Gastrocnemius medialis (tissue), 4 donors: ENCODE measurements around the gene NADSYN1.

ENCODE experiments used
- CTCF ChIP-seq, 5 experiments: fragments of 450-650 bp in 3 of 5; fragments of 200-600 bp in 2 of 5; sonication (generic) in 2 of 5; IDR thresholded peaks in 4 of 5; conservative IDR thresholded peaks in 1 of 5; 1 replicate in 4 of 5; 2 replicates in 1 of 5; pipeline ENCODE4 v1.5.1; 2016 to 2019; ENCODE audit warnings: antibody characterized with exemption in 5 of 5, mild to moderate bottlenecking in 3 of 5, moderate library complexity in 3 of 5
- POLR2A ChIP-seq, 2 donors: fragments of 450-650 bp; IDR thresholded peaks; one replicate each; pipeline ENCODE4 v1.6.1; 2017; ENCODE audit warnings: antibody characterized with exemption in 2 of 2, mild to moderate bottlenecking in 2 of 2, moderate library complexity in 2 of 2

DNA sequence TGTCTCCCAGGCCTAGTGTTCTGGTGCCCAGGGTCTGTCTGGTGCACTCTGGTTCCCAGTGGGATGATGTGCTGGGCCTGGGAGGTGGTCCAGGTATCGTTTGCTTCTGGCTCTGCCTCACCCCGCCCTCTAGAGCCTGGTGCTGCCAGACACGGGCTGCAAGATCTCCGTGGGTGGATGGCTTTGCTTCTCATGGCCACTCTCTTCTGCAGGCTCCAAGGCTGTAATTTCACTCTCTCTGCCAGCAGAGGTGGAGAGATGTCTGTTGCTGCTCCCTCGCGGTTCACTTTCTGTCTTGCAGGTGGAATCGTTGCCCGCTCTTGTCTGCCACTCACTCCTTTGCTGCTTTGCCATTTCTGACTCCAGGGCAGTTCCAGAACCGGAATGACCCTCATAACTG, 13.4 kb downstream of the NADSYN1 start:
- TF ChIP-seq CTCF (IDR thresholded peaks at IDR 0.05 in 4 of 5, conservative IDR thresholded peaks at IDR 0.05 in 1 of 5) (no peak), POLR2A (IDR thresholded peaks at IDR 0.05) (no peak)
